WTC11 (cell line): Measurements from ENCODE around the gene MIGA1. TPM values are rescaled to one million over a fixed set of nuclear protein-coding genes. Genes with fewer than 3 reads are reported as not detected.

ENCODE experiments used
- ATAC-seq: fragments of 200-7000 bp; cut with Tn5 transposase; 2 replicates; pipeline ENCODE4 v1.10.0; 2021; ENCODE audit warnings: mild to moderate bottlenecking, moderate library complexity
- CTCF ChIA-PET: fragments of 300-600 bp; sonication (Branson Sonifier 250); formaldehyde crosslinking; loops from one replicate; lab custom pipeline; 2021; ENCODE audit warnings: antibody characterized with exemption; lab: Charles Lee
- POLR2A ChIA-PET: fragments of 350-600 bp; sonication (Branson Sonifier 250); formaldehyde crosslinking; loops from one replicate; lab custom pipeline; 2021; ENCODE audit warnings: antibody characterized with exemption; lab: Charles Lee
- DNase-seq: peaks from one replicate; pipeline ENCODE4 v3.0.0; 2021; ENCODE audit warnings: low spot score
- H3K27ac Mint-ChIP-seq: 2 replicates; pipeline ENCODE4 v1.8.0; 2021; ENCODE audit warnings: mixed read lengths
- H3K27me3 Mint-ChIP-seq: 2 replicates; pipeline ENCODE4 v1.8.0; 2021; ENCODE audit warnings: low read depth, mild to moderate bottlenecking, moderate library complexity, mixed read lengths
- H3K36me3 Mint-ChIP-seq: 2 replicates; pipeline ENCODE4 v1.8.0; 2021; ENCODE audit warnings: mixed read lengths
- H3K4me1 Mint-ChIP-seq: 2 replicates; pipeline ENCODE4 v1.8.0; 2022; ENCODE audit warnings: mixed read lengths
- H3K4me3 Mint-ChIP-seq: 2 replicates; pipeline ENCODE4 v1.8.0; 2021; ENCODE audit warnings: mild to moderate bottlenecking, moderate library complexity, mixed read lengths
- H3K9me3 Mint-ChIP-seq: 2 replicates; pipeline ENCODE4 v1.8.0; 2021; ENCODE audit warnings: mixed read lengths
- ATF6 ChIP-seq: sonication (generic); formaldehyde crosslinking; IDR thresholded peaks from 2 replicates; pipeline ENCODE4 v1.8.1; 2023; ENCODE audit warnings: mild to moderate bottlenecking, missing genetic modification reagents
- E2F5 ChIP-seq: sonication (generic); formaldehyde crosslinking; IDR thresholded peaks from 2 replicates; pipeline ENCODE4 v1.8.1; 2022; ENCODE audit warnings: mild to moderate bottlenecking, moderate library complexity, missing genetic modification reagents
- ESRRA ChIP-seq: sonication (generic); formaldehyde crosslinking; IDR thresholded peaks from 2 replicates; pipeline ENCODE4 v1.8.1; 2022; ENCODE audit warnings: mild to moderate bottlenecking, missing genetic modification reagents, borderline replicate concordance
- GRHL2 ChIP-seq: fragments of 250-450 bp; sonication (Bioruptor Pico); IDR thresholded peaks from 2 replicates; pipeline ENCODE4 v1.8.0; 2022; ENCODE audit warnings: mild to moderate bottlenecking, moderate library complexity; ENCODE audit not compliant: insufficient replicate concordance, severe bottlenecking
- IRF2 ChIP-seq: sonication (generic); formaldehyde crosslinking; IDR thresholded peaks from 2 replicates; pipeline ENCODE4 v1.8.0; 2022; ENCODE audit warnings: low read depth, missing genetic modification reagents, borderline replicate concordance
- MLX ChIP-seq: sonication (generic); formaldehyde crosslinking; IDR thresholded peaks from 2 replicates; pipeline ENCODE4 v1.8.1; 2023; ENCODE audit warnings: mild to moderate bottlenecking, missing genetic modification reagents, moderate library complexity
- NFATC4 ChIP-seq: fragments of 250-450 bp; sonication (Bioruptor Pico); IDR thresholded peaks from 2 replicates; pipeline ENCODE4 v1.9.0; 2021; ENCODE audit warnings: mild to moderate bottlenecking
- NFE2L1 ChIP-seq: sonication (generic); formaldehyde crosslinking; IDR thresholded peaks from 2 replicates; pipeline ENCODE4 v1.8.1; 2023; ENCODE audit warnings: missing genetic modification reagents
- NFYB ChIP-seq: sonication (generic); formaldehyde crosslinking; conservative IDR thresholded peaks from 2 replicates; pipeline ENCODE4 v1.8.0; 2022; ENCODE audit warnings: low read depth, missing genetic modification reagents
- PRDM15 ChIP-seq: sonication (generic); formaldehyde crosslinking; IDR thresholded peaks from 2 replicates; pipeline ENCODE4 v1.8.0; 2022; ENCODE audit warnings: missing genetic modification reagents
- PRRX2 ChIP-seq: fragments of 250-450 bp; sonication (Bioruptor Pico); IDR thresholded peaks from 2 replicates; pipeline ENCODE4 v1.8.0; 2021; ENCODE audit warnings: mild to moderate bottlenecking
- TEAD4 ChIP-seq: sonication (generic); formaldehyde crosslinking; IDR thresholded peaks from 2 replicates; pipeline ENCODE4 v1.8.0; 2022; ENCODE audit warnings: mild to moderate bottlenecking, missing genetic modification reagents
- TP53 ChIP-seq: sonication (generic); formaldehyde crosslinking; IDR thresholded peaks from 2 replicates; pipeline ENCODE4 v1.8.1; 2023; ENCODE audit warnings: mild to moderate bottlenecking, missing genetic modification reagents
- ZNF121 ChIP-seq: sonication (generic); formaldehyde crosslinking; IDR thresholded peaks from 2 replicates; pipeline ENCODE4 v1.8.0; 2023; ENCODE audit warnings: missing genetic modification reagents
- ZNF219 ChIP-seq: sonication (generic); formaldehyde crosslinking; IDR thresholded peaks from 2 replicates; pipeline ENCODE4 v1.8.0; 2023; ENCODE audit warnings: missing genetic modification reagents, mild to moderate bottlenecking, borderline replicate concordance
- ZNF232 ChIP-seq: sonication (generic); formaldehyde crosslinking; IDR thresholded peaks from 2 replicates; pipeline ENCODE4 v1.8.0; 2022; ENCODE audit warnings: mild to moderate bottlenecking, missing genetic modification reagents
- ZNF317 ChIP-seq: sonication (generic); formaldehyde crosslinking; IDR thresholded peaks from 2 replicates; pipeline ENCODE4 v1.8.1; 2023; ENCODE audit warnings: low read depth, mild to moderate bottlenecking, moderate library complexity, missing genetic modification reagents, borderline replicate concordance
- ZNF416 ChIP-seq: fragments of 250-450 bp; sonication (Bioruptor Pico); IDR thresholded peaks from 2 replicates; pipeline ENCODE4 v1.9.0; 2021; ENCODE audit warnings: mild to moderate bottlenecking, inconsistent platforms
- ZNF671 ChIP-seq: fragments of 250-450 bp; sonication (Bioruptor Pico); IDR thresholded peaks from 2 replicates; pipeline ENCODE4 v1.8.0; 2021; ENCODE audit warnings: mild to moderate bottlenecking
- total RNA-seq: library from RNA; stranded (reverse); gene quantifications from 3 replicates; pipeline ENCODE4 v1.2.3, GENCODE V29; 2021
- TF ChIP-seq, protein P1 (sequence below): sonication (generic); formaldehyde crosslinking; IDR thresholded peaks from 2 replicates; pipeline ENCODE4 v1.8.1; 2023; ENCODE audit warnings: mild to moderate bottlenecking, missing genetic modification reagents
- TF ChIP-seq, protein P2 (sequence below): sonication (generic); formaldehyde crosslinking; IDR thresholded peaks from 2 replicates; pipeline ENCODE4 v1.8.0; 2022; ENCODE audit warnings: mild to moderate bottlenecking, missing genetic modification reagents

Gene MIGA1
- total RNA-seq, 1 experiment from 2014 or later, result 6.2 TPM

DNA sequence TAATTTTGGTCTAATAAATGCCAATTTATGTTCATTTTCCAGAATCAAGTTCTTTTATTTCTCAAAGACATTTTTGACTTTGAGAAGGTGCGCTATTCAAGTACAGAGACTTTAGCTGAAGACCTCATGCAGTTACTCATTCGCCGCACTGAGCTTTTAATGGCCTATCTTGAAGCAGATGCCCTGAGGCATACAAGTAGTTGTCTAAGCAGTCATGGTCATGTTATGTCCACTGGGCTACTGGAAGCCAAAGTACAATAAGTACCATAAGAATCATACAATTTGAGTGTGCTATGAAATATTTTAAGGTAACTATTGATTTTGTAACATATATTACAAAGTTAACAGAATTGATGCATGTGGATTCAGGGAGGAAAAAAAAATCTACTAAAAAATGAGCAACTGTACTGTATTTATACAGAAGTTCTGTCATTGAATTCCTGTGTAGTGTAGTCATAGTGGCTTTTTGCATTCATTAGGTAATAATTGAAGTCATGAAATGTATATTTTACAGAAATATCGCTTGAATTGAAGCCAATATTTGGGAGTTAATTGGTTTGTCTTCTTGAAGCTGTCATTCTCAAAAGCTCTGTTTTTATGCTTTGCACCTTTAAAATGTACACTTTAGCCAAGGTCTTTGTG is 95.5 kb downstream of the MIGA1 start:
- no peaks in the 10 kb centered on the region for H3K9me3 Mint-ChIP-seq
- H3K27me3 Mint-ChIP-seq, result no peaks in the 10 kb centered on the region
- DNase-seq (no peak), ATAC-seq (no peak)
- ChIA-PET CTCF (interaction anchor here (0.8 kb wide), 1 partner anchor 25 kb away, joined by 4 read pairs; no protein-coding TSS in a partner anchor), POLR2A (no interaction called here)
- no peak overlapping the region for H3K27ac Mint-ChIP-seq
- H3K4me3 Mint-ChIP-seq, result no peak overlapping the region
- TF ChIP-seq NFE2L1 (CRISPR knock-in tag) (no peak), ZNF671 (CRISPR knock-in tag) (no peak), ESRRA (CRISPR knock-in tag) (no peak), GRHL2 (CRISPR knock-in tag) (no peak), IRF2 (CRISPR knock-in tag) (no peak), ZNF232 (no peak), TEAD4 (CRISPR knock-in tag) (no peak), ZNF317 (no peak), PRDM15 (CRISPR knock-in tag) (no peak), NFATC4 (CRISPR knock-in tag) (no peak), TP53 (CRISPR knock-in tag) (no peak), PRRX2 (no peak), ZNF416 (CRISPR knock-in tag) (no peak)
- TF ChIP-seq, protein P1, sequence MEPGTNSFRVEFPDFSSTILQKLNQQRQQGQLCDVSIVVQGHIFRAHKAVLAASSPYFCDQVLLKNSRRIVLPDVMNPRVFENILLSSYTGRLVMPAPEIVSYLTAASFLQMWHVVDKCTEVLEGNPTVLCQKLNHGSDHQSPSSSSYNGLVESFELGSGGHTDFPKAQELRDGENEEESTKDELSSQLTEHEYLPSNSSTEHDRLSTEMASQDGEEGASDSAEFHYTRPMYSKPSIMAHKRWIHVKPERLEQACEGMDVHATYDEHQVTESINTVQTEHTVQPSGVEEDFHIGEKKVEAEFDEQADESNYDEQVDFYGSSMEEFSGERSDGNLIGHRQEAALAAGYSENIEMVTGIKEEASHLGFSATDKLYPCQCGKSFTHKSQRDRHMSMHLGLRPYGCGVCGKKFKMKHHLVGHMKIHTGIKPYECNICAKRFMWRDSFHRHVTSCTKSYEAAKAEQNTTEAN, result no peak
- TF ChIP-seq, protein P2, sequence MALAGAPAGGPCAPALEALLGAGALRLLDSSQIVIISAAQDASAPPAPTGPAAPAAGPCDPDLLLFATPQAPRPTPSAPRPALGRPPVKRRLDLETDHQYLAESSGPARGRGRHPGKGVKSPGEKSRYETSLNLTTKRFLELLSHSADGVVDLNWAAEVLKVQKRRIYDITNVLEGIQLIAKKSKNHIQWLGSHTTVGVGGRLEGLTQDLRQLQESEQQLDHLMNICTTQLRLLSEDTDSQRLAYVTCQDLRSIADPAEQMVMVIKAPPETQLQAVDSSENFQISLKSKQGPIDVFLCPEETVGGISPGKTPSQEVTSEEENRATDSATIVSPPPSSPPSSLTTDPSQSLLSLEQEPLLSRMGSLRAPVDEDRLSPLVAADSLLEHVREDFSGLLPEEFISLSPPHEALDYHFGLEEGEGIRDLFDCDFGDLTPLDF, result no peak
- H3K4me1 Mint-ChIP-seq, result no peaks in the 10 kb centered on the region
- peaks cover 5% of the 10 kb centered on the region for H3K36me3 Mint-ChIP-seq

GRCh38 chr1:77876884-77877283 is 97.4 kb downstream of the MIGA1 start:
- peaks cover 5% of the 10 kb centered on the region for H3K36me3 Mint-ChIP-seq
- ATAC-seq (no peak), DNase-seq (no peak)
- no peaks in the 10 kb centered on the region for H3K4me1 Mint-ChIP-seq
- TF ChIP-seq ZNF121 (CRISPR knock-in tag) (peak; percentile 79; the same call in 1 of the 2 replicates), MLX (no peak)
- no peak overlapping the region for H3K27ac Mint-ChIP-seq
- H3K27me3 Mint-ChIP-seq, result no peaks in the 10 kb centered on the region
- POLR2A ChIA-PET, result no interaction called here
- no peaks in the 10 kb centered on the region for H3K9me3 Mint-ChIP-seq
- CTCF ChIA-PET, result no interaction called here
- no peak overlapping the region for H3K4me3 Mint-ChIP-seq

- H3K27me3 Mint-ChIP-seq, result no peaks in the 10 kb centered on the region
Measured at GRCh38 chr1:77881061-77881460, 101.6 kb downstream of the MIGA1 start.

More at GRCh38 chr1:77881061-77881460, 101.6 kb downstream of the MIGA1 start:
- no peak for DNase-seq
- H3K9me3 Mint-ChIP-seq, result no peaks in the 10 kb centered on the region
- no peaks in the 10 kb centered on the region; the same call in 1 of the 2 replicates for H3K36me3 Mint-ChIP-seq
- ChIA-PET POLR2A (no interaction called here), CTCF (no interaction called here)
- no peaks in the 10 kb centered on the region for H3K4me1 Mint-ChIP-seq
- ATAC-seq, result no peak
- TF ChIP-seq NFYB (CRISPR knock-in tag) (no peak), ZNF219 (CRISPR knock-in tag) (no peak), ATF6 (CRISPR knock-in tag) (no peak), ZNF671 (CRISPR knock-in tag) (no peak), ESRRA (CRISPR knock-in tag) (no peak), E2F5 (no peak)
- no peak overlapping the region for H3K4me3 Mint-ChIP-seq
- H3K27ac Mint-ChIP-seq, result no peak overlapping the region
